ENCODE data around the gene SLC26A4. TPM values are rescaled to one million over a fixed set of nuclear protein-coding genes. Genes with fewer than 3 reads are reported as not detected.

Gene SLC26A4
- total RNA-seq, 6 donors from 2014 or later, result 0.11 to 1.0 (median 0.56) TPM

DNA sequence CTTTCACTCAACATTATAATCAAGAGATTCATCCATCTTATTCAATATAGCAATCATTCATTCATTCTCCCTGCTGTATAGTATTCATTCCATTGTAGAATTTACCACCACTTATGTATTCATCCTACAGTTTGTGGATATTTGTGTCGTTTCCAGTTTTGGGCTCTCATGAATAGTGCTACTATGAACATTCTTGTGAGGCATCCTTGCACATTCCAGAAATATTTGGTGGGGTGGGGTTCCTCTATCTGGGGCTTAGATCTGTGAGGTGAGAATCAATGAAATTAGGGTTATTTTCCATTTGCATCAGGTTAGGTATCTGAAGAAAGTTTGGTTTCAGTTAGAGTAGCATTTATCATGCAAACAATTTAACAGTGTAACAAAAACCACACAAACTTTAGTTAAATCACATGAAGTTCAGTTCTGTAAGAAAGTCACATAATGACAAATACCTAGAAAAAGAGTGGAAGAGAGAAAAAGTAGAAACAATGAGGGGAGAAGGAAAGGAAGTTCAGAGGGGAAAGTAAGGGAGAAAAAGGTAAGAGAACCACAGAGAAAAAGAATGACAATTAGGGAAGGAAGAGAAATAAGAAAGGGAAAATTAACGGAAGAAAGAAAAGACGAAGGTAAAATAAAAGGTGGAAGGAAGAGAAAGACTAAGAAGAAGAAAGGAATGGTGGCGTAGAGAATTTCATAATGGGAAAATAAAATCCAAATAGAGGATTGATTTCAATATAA is 58.0 kb downstream of the SLC26A4 start:
- no peaks in the 10 kb centered on the region for H3K36me3 ChIP-seq

DNA sequence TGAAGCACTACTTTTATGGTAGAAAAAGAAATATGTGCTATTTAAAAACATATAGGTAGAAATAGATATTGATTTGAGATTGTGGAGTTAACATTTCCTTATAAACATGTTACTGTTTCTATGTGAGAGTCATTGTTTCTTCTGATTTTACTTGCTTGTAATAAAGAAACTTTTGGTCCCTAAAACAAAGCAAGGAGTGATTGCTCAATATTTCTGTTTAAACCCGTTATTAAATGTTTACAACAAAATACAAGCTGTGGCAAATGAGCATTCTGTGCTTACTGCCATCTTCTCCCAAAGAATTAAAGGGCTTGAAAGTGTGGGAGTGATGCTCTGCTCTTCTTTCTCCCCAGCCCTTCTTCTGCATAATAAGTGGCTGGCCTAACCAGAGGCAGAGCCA is 60.7 kb downstream of the SLC26A4 start:
- Histone ChIP-seq H3K27me3 (no peaks in the 10 kb centered on the region), H3K27ac (no peak overlapping the region), H3K4me3 (no peak overlapping the region), H3K4me1 (no peaks in the 10 kb centered on the region), H3K9me3 (no peaks in the 10 kb centered on the region), H3K36me3 (no peaks in the 10 kb centered on the region)
- no peak for ATAC-seq (ENCODE audit: low FRiP score in 2 of 2)
- WGBS, 2 donors, result 55 to 56% methylated on average over 1 of the region's 1 CpG
- TF ChIP-seq POLR2A (IDR thresholded peaks at IDR 0.05), result no peak
- TF ChIP-seq, protein P1, sequence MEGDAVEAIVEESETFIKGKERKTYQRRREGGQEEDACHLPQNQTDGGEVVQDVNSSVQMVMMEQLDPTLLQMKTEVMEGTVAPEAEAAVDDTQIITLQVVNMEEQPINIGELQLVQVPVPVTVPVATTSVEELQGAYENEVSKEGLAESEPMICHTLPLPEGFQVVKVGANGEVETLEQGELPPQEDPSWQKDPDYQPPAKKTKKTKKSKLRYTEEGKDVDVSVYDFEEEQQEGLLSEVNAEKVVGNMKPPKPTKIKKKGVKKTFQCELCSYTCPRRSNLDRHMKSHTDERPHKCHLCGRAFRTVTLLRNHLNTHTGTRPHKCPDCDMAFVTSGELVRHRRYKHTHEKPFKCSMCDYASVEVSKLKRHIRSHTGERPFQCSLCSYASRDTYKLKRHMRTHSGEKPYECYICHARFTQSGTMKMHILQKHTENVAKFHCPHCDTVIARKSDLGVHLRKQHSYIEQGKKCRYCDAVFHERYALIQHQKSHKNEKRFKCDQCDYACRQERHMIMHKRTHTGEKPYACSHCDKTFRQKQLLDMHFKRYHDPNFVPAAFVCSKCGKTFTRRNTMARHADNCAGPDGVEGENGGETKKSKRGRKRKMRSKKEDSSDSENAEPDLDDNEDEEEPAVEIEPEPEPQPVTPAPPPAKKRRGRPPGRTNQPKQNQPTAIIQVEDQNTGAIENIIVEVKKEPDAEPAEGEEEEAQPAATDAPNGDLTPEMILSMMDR (IDR thresholded peaks at IDR 0.05), result no peak
- TF ChIP-seq POLR2AphosphoS5 (IDR thresholded peaks at IDR 0.05), result no peak
- TF ChIP-seq EP300 (IDR thresholded peaks at IDR 0.05), result no peak
- no peak for DNase-seq

More for the DNA sequence above, 58.0 kb downstream of the SLC26A4 start:
- no peaks in the 10 kb centered on the region for H3K4me1 ChIP-seq
- DNase-seq (no peak), ATAC-seq (ENCODE audit: low FRiP score in 2 of 2) (no peak)
- no peak overlapping the region for H3K27ac ChIP-seq
- H3K27me3 ChIP-seq, result no peaks in the 10 kb centered on the region
- TF ChIP-seq POLR2AphosphoS5 (IDR thresholded peaks at IDR 0.05), result no peak
- TF ChIP-seq POLR2A (IDR thresholded peaks at IDR 0.05), result no peak
- TF ChIP-seq, protein P1 (IDR thresholded peaks at IDR 0.05), result no peak
- no peak for TF ChIP-seq EP300 (IDR thresholded peaks at IDR 0.05)
- 82 to 90% methylated on average over 4 of the region's 4 CpGs for WGBS, 2 donors
- H3K4me3 ChIP-seq, result no peak overlapping the region
- H3K9me3 ChIP-seq, result no peaks in the 10 kb centered on the region

DNA sequence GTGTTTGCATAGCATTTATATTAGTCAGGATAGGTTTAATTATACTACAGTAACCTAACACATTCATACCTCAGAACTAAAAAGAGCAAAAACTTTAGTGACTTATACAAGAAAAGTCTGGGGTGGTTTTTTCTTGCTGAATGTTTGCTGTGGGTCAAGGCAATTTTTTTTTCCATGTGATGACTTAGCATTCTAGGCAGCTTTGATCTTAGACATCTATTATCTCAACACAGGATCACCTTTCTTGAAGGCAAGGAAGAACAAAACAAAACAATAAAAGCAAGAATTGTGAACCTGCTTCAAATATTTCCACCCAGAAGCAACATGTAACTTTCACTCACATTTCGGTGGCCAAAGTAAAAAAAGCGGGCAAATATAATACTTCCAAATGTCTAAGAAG is 62.6 kb downstream of the SLC26A4 start:
- WGBS, 2 donors, result 93 to 94% methylated on average over 2 of the region's 2 CpGs
- Histone ChIP-seq H3K4me1 (no peaks in the 10 kb centered on the region), H3K27ac (no peak overlapping the region), H3K4me3 (no peak overlapping the region), H3K36me3 (no peaks in the 10 kb centered on the region), H3K9me3 (no peaks in the 10 kb centered on the region), H3K27me3 (no peaks in the 10 kb centered on the region)
- no peak for ATAC-seq (ENCODE audit: low FRiP score in 2 of 2)
- TF ChIP-seq POLR2AphosphoS5 (IDR thresholded peaks at IDR 0.05), result no peak
- TF ChIP-seq POLR2A (IDR thresholded peaks at IDR 0.05), result no peak
- no peak for TF ChIP-seq EP300 (IDR thresholded peaks at IDR 0.05)
- TF ChIP-seq, protein P1 (IDR thresholded peaks at IDR 0.05), result no peak
- no peak for DNase-seq

DNA sequence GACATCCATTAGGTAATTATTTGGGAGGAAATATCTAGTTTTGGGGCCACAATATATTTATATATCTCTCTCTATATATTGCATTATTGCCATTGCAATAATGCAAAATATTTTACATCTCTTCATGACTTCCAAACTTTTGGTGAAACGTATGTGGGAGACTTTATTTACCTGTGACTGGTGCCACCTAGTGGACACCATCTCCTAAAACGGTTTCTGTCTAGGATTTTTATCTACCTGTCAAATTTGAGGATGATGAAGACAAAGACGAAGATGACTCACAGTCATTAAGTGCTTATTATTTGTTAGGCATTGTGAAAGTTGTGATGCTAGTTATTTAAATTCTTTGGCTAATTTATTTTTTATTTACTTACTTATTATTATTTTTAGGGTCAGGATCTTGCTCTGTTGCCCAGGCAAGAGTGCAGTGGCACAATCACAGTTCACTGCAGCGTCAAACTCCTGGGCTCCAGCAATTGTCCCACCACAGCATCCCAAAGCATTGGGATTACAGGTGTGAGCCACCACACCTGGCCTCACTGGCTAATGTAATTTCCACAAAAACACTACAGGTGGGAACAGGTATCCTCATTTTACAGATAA is 64.6 kb downstream of the SLC26A4 start:
- Histone ChIP-seq H3K27me3 (no peaks in the 10 kb centered on the region), H3K9me3 (no peaks in the 10 kb centered on the region), H3K4me3 (no peak overlapping the region), H3K4me1 (no peaks in the 10 kb centered on the region), H3K27ac (no peak overlapping the region), H3K36me3 (no peaks in the 10 kb centered on the region)
- TF ChIP-seq, protein P1 (IDR thresholded peaks at IDR 0.05), result peak; percentile 43 to 77 (median 59)
- TF ChIP-seq EP300 (IDR thresholded peaks at IDR 0.05) (no peak), POLR2AphosphoS5 (IDR thresholded peaks at IDR 0.05) (no peak)
- WGBS, 2 donors, result 22 to 28% methylated on average over 4 of the region's 4 CpGs
- peak in 1 of 2 donors; percentile 31 for DNase-seq
- ATAC-seq (ENCODE audit: low FRiP score in 2 of 2), result peak in 1 of 2 donors; percentile 58
